ENCODE data around the gene FOXQ1.
"Not testable (repeated sequence)": the region's sequence is repeated elsewhere in the genome, so short reads cannot be mapped to it uniquely, and the experiment has no call there.

FOXQ1 gene

DNA sequence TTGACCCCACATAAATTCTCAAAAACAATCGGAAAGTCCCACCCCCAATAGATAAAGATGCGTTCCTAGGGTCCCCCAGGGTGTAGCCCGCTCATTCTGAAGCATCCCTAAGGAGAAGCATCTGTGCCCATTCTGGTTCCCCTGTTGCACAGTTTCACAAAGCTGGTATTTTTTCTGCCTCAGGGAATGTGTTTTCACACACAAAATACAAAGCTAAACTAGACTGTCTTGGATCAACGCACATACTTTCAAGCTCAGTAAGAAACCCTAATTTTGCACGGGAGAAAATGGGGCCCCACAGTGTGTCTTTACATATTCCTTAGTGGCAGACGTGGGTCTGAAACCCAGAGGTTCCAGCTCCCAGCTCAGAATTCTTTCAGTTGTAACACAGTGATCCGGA, 6.1 kb downstream of the FOXQ1 start:
- Histone ChIP-seq H3K4me1 (ENCODE audit: control insufficient read depth in 2 of 2, insufficient read depth in 2 of 2, low read length in 2 of 2) (peaks cover 0 to 4% of the 10 kb centered on the region in 2 donors), H3K36me3 (ENCODE audit: control insufficient read depth in 2 of 2, insufficient read depth in 2 of 2, low read length in 2 of 2) (no peaks in the 10 kb centered on the region), H3K4me3 (ENCODE audit: low read length in 2 of 2) (no peak overlapping the region), H3K27ac (ENCODE audit: low read depth in 2 of 2, low read length in 2 of 2) (no peak overlapping the region), H3K9me3 (ENCODE audit: control insufficient read depth in 2 of 2, low read length in 2 of 2) (no peaks in the 10 kb centered on the region), H3K27me3 (ENCODE audit: control insufficient read depth in 2 of 2, insufficient read depth in 2 of 2, low read length in 2 of 2) (peaks cover 22 to 24% of the 10 kb centered on the region in 2 donors), H3K9ac (ENCODE audit: low read depth in 1 of 2, low read length in 2 of 2) (no peak overlapping the region)

DNA sequence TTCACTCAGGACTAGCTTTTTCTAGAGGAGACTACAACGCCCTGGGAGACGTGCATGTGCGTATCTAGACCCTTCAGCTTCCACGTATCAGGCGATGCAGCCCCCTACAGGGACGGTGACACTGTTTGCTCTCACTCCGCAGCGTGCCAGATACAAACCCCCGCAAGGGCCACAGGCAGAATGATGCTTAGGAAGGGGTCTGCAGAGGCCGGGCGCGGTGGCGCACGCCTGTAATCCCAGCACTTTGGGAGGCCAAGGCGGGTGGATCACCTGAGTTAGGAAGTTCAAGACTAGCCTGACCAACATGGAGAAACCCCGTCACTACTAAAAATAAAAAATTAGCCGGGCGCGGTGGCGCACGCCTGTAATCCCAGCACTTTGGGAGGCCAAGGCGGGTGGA, 6.7 kb downstream of the FOXQ1 start:
- not testable (repeated sequence) for H3K36me3 ChIP-seq (ENCODE audit: control insufficient read depth in 2 of 2, insufficient read depth in 2 of 2, low read length in 2 of 2); H3K27ac ChIP-seq (ENCODE audit: low read depth in 2 of 2, low read length in 2 of 2); H3K9me3 ChIP-seq (ENCODE audit: control insufficient read depth in 2 of 2, low read length in 2 of 2); H3K4me1 ChIP-seq (ENCODE audit: control insufficient read depth in 2 of 2, insufficient read depth in 2 of 2, low read length in 2 of 2); H3K9ac ChIP-seq (ENCODE audit: low read depth in 1 of 2, low read length in 2 of 2); H3K4me3 ChIP-seq (ENCODE audit: low read length in 2 of 2)
- peaks cover 22 to 26% of the 10 kb centered on the region in 2 donors for H3K27me3 ChIP-seq (ENCODE audit: control insufficient read depth in 2 of 2, insufficient read depth in 2 of 2, low read length in 2 of 2)

DNA sequence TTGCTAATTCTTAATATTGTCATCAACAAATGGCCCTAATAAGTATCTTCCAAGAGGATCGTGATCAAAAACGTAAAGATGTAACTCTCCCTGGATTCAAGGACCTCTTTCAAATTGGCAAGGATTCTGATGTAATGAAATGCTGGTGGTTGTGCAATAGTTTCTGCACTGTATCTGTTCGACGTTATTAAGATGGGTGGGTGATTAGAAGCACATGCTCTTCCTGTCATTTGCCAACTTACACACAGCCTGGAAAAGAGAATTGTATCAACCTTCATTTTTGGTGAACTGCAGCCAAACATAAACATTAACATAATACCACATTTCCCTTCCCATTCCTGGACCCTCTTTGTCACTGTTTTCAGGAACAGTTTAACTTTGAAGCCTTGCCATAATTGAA, 9.8 kb downstream of the FOXQ1 start:
- Histone ChIP-seq H3K4me3 (ENCODE audit: low read length in 2 of 2) (no peak overlapping the region), H3K9ac (ENCODE audit: low read depth in 1 of 2, low read length in 2 of 2) (no peak overlapping the region), H3K27ac (ENCODE audit: low read depth in 2 of 2, low read length in 2 of 2) (no peak overlapping the region), H3K9me3 (ENCODE audit: control insufficient read depth in 2 of 2, low read length in 2 of 2) (no peaks in the 10 kb centered on the region), H3K4me1 (ENCODE audit: control insufficient read depth in 2 of 2, insufficient read depth in 2 of 2, low read length in 2 of 2) (no peaks in the 10 kb centered on the region), H3K36me3 (ENCODE audit: control insufficient read depth in 2 of 2, insufficient read depth in 2 of 2, low read length in 2 of 2) (no peaks in the 10 kb centered on the region), H3K27me3 (ENCODE audit: control insufficient read depth in 2 of 2, insufficient read depth in 2 of 2, low read length in 2 of 2) (peaks cover 0 to 14% of the 10 kb centered on the region in 2 donors)

DNA sequence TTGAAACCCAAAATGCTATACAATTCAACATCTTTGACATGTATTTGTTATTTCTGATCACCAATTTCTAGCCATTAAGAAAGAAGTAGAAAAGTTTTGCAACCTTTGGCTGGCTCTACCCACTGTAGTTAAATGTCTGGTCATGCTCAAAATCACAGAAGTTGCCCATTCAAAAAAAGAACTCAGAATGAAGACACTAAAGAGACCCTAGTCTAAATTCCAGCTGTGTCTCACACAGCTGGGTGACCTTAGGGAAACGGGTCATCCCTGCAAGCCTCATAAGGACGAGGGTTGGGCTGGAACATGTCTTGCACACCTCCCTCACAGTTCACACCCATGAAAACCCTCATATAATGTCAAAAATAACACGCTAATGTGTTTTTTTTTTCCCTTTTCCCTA, 10.3 kb downstream of the FOXQ1 start:
- no peaks in the 10 kb centered on the region for H3K4me1 ChIP-seq (ENCODE audit: control insufficient read depth in 2 of 2, insufficient read depth in 2 of 2, low read length in 2 of 2)
- H3K27ac ChIP-seq (ENCODE audit: low read depth in 2 of 2, low read length in 2 of 2) = no peak overlapping the region
- H3K36me3 ChIP-seq (ENCODE audit: control insufficient read depth in 2 of 2, insufficient read depth in 2 of 2, low read length in 2 of 2) = no peaks in the 10 kb centered on the region
- H3K9me3 ChIP-seq (ENCODE audit: control insufficient read depth in 2 of 2, low read length in 2 of 2) = no peaks in the 10 kb centered on the region
- H3K4me3 ChIP-seq (ENCODE audit: low read length in 2 of 2) = no peak overlapping the region
- H3K9ac ChIP-seq (ENCODE audit: low read depth in 1 of 2, low read length in 2 of 2) = no peak overlapping the region
- peaks cover 0 to 14% of the 10 kb centered on the region in 2 donors for H3K27me3 ChIP-seq (ENCODE audit: control insufficient read depth in 2 of 2, insufficient read depth in 2 of 2, low read length in 2 of 2)

DNA sequence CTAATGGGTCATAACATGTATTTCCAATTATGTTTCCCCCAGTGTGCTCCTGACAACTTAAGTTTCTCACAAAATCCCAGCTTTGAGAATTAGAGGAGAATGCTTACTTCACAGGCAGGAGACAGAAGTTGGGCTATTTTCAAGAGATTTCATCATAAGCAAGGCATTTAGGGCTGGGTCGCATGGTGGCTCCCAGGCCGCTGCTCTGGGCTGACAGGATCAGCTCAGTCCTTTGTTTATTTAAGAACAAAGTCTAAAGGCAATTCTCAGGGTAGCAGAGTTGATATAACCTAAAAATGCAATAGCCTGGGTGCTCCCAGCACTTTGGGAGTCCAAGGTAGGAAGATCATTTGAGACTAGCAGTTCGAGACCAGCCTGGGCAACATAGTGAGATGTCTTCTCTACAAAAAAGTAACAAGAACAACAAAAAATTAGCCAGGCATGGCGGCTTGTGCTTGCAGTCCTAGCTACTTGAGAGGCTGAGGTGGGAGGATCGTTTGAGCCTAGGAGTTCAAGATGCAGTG, 10.9 kb downstream of the FOXQ1 start:
- Histone ChIP-seq H3K27me3 (ENCODE audit: control insufficient read depth in 2 of 2, insufficient read depth in 2 of 2, low read length in 2 of 2) (peaks cover 0 to 14% of the 10 kb centered on the region in 2 donors), H3K36me3 (ENCODE audit: control insufficient read depth in 2 of 2, insufficient read depth in 2 of 2, low read length in 2 of 2) (no peaks in the 10 kb centered on the region), H3K4me1 (ENCODE audit: control insufficient read depth in 2 of 2, insufficient read depth in 2 of 2, low read length in 2 of 2) (no peaks in the 10 kb centered on the region), H3K9me3 (ENCODE audit: control insufficient read depth in 2 of 2, low read length in 2 of 2) (no peaks in the 10 kb centered on the region), H3K27ac (ENCODE audit: low read depth in 2 of 2, low read length in 2 of 2) (no peak overlapping the region), H3K4me3 (ENCODE audit: low read length in 2 of 2) (no peak overlapping the region), H3K9ac (ENCODE audit: low read depth in 1 of 2, low read length in 2 of 2) (no peak overlapping the region)

DNA sequence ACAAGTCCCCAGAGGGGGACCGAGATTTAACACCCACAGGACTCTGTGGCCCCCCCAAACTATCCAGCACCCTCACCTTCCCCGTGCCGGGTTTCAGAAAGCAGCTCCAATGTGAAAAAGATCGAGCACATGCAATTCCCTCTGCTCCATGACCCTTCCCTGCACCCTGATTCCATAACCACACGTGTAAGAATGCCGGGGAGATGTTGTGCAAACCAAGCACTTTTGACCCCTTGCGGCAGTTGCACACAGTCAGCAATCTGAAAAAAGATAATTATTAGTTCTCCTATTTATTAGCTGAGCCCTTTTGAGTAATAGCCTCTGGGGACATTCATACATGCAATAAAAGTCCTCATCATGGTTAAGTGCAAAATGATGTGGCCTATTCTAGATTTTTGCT, 13.0 kb downstream of the FOXQ1 start:
- Histone ChIP-seq H3K27ac (ENCODE audit: low read depth in 2 of 2, low read length in 2 of 2) (no peak overlapping the region), H3K36me3 (ENCODE audit: control insufficient read depth in 2 of 2, insufficient read depth in 2 of 2, low read length in 2 of 2) (no peaks in the 10 kb centered on the region), H3K4me1 (ENCODE audit: control insufficient read depth in 2 of 2, insufficient read depth in 2 of 2, low read length in 2 of 2) (no peaks in the 10 kb centered on the region), H3K27me3 (ENCODE audit: control insufficient read depth in 2 of 2, insufficient read depth in 2 of 2, low read length in 2 of 2) (peaks cover 0 to 19% of the 10 kb centered on the region in 2 donors), H3K4me3 (ENCODE audit: low read length in 2 of 2) (no peak overlapping the region), H3K9ac (ENCODE audit: low read depth in 1 of 2, low read length in 2 of 2) (no peak overlapping the region), H3K9me3 (ENCODE audit: control insufficient read depth in 2 of 2, low read length in 2 of 2) (peaks cover 0 to 2% of the 10 kb centered on the region in 2 donors)

DNA sequence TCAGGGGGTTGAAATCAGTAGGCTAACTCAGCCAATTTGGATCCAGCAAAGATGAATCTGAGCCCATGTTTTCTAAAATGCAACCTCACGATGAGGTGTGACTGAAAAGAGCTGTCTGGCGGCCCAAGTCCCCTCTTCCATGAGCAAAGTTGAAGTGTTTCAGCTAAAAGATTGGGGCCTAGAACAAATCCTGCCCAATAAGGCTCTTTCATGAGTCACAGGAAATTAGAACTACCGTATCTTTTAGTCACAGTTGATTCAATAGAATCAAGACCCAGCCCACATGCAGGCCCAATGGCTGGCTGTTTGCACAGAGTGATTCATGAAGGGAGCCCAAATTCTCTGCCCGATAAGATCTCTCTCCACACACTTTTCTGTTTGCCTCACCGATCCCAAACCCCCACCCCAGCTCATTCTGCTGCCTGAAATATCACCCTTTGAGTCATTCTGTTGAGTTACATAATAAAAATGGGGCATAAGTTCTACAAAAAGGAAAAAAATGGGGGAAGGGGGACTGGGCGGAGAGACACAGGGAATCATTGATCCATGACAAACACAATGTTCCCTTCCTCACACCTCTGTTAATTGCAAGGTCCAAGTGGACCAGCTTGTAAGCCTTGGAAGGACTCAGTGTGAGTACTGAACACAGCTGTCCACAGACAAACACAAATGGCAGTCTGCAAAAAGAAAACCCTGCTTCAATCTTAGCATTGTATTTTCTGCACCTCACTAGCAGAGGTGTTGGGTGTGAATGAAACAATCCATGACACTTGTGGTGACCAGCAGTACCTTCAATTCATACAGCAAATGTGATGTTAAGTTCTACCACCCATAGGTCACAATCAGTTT, 13.8 kb downstream of the FOXQ1 start:
- Histone ChIP-seq H3K4me1 (ENCODE audit: control insufficient read depth in 2 of 2, insufficient read depth in 2 of 2, low read length in 2 of 2) (no peaks in the 10 kb centered on the region), H3K27me3 (ENCODE audit: control insufficient read depth in 2 of 2, insufficient read depth in 2 of 2, low read length in 2 of 2) (peaks cover 0 to 19% of the 10 kb centered on the region in 2 donors), H3K4me3 (ENCODE audit: low read length in 2 of 2) (no peak overlapping the region), H3K27ac (ENCODE audit: low read depth in 2 of 2, low read length in 2 of 2) (no peak overlapping the region), H3K36me3 (ENCODE audit: control insufficient read depth in 2 of 2, insufficient read depth in 2 of 2, low read length in 2 of 2) (no peaks in the 10 kb centered on the region), H3K9me3 (ENCODE audit: control insufficient read depth in 2 of 2, low read length in 2 of 2) (peaks cover 0 to 2% of the 10 kb centered on the region in 2 donors), H3K9ac (ENCODE audit: low read depth in 1 of 2, low read length in 2 of 2) (no peak overlapping the region)

DNA sequence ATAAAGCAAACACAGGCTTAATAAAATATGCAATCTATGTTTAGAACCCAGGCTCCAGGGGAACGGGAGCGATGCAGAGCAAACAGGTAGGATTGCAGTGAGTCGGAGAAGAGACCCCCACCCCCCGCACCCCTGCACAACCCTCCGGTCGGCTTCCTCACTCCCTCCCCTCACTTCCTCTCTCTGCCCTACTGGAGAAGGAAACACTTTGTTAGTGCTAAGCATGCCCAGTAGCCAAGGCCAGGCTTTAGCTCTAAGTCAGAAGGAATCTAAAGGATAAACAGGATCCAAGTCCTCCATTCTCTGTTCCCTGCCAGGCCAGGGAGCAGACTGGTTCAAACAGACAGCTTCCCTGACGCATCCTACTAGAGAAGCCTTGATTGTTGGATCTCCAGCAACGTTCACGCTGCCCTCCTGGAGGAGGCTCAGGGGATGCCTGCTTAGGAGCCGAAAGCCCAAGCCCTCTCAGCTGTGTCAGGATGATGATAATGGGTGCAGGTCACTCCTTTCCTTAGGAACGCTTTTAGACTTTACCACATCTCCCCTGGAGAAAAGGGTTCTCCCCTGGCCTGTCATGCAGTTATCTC, 14.7 kb downstream of the FOXQ1 start:
- H3K9me3 ChIP-seq (ENCODE audit: control insufficient read depth in 2 of 2, low read length in 2 of 2) = peaks cover 0 to 2% of the 10 kb centered on the region in 2 donors
- H3K4me1 ChIP-seq (ENCODE audit: control insufficient read depth in 2 of 2, insufficient read depth in 2 of 2, low read length in 2 of 2) = no peaks in the 10 kb centered on the region
- H3K9ac ChIP-seq (ENCODE audit: low read depth in 1 of 2, low read length in 2 of 2) = no peak overlapping the region
- peaks cover 0 to 19% of the 10 kb centered on the region in 2 donors for H3K27me3 ChIP-seq (ENCODE audit: control insufficient read depth in 2 of 2, insufficient read depth in 2 of 2, low read length in 2 of 2)
- H3K36me3 ChIP-seq (ENCODE audit: control insufficient read depth in 2 of 2, insufficient read depth in 2 of 2, low read length in 2 of 2) = no peaks in the 10 kb centered on the region
- no peak overlapping the region for H3K27ac ChIP-seq (ENCODE audit: low read depth in 2 of 2, low read length in 2 of 2)
- no peak overlapping the region for H3K4me3 ChIP-seq (ENCODE audit: low read length in 2 of 2)

DNA sequence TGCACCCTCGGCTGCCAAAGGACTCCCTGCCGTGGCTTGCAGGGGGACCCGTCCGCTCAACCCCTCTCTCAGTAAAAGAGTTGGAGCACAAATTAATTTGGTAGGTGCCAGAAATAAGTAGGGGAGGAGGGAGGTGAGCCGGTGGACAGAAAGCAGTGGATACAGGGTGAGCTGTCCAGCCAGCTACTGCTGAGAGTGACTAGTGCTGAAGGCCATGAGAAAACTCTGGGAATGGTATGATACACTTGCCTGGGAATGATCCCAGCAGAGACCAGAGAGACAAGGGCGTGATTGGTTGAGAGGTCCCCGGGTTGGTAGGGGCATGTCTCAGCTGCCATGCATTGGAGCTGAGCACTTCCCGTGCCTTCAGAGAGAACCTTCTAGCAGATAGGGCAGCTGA, 15.7 kb downstream of the FOXQ1 start:
- Histone ChIP-seq H3K27me3 (ENCODE audit: control insufficient read depth in 2 of 2, insufficient read depth in 2 of 2, low read length in 2 of 2) (peaks cover 0 to 19% of the 10 kb centered on the region in 2 donors), H3K4me1 (ENCODE audit: control insufficient read depth in 2 of 2, insufficient read depth in 2 of 2, low read length in 2 of 2) (no peaks in the 10 kb centered on the region), H3K9ac (ENCODE audit: low read depth in 1 of 2, low read length in 2 of 2) (no peak overlapping the region), H3K27ac (ENCODE audit: low read depth in 2 of 2, low read length in 2 of 2) (no peak overlapping the region), H3K9me3 (ENCODE audit: control insufficient read depth in 2 of 2, low read length in 2 of 2) (peaks cover 0 to 2% of the 10 kb centered on the region in 2 donors), H3K36me3 (ENCODE audit: control insufficient read depth in 2 of 2, insufficient read depth in 2 of 2, low read length in 2 of 2) (no peaks in the 10 kb centered on the region), H3K4me3 (ENCODE audit: low read length in 2 of 2) (no peak overlapping the region)

DNA sequence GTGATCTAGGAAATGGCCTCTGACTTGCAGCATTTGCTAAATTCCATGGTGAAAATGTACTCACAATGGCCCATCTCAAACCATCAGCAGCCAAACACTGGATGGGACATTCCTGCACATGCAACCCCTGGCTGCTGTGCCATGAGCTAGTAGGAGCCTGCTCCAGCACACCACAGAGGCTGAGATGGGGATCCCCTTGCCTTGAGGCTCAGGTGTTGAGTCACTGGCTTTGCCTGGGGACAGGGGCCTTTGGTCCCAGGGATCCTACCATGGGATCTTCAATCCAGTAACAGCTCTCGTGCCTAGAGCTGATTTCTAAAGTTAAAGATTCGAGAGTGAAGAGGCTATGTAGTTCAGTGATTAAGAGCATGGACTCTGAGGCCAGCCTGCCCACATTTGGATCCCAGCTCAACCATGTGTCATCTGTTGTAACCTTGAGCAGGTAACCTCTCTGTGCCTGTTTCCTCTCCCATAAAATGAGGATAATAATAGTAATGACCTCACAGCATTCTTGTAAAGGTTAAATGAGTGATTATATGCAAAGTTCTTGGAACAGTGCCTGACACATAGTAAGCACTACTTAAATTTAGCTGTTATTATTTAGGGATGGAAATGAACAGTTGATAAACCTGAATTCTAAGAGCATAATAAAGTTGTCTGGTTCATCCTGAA, 16.4 kb downstream of the FOXQ1 start:
- Histone ChIP-seq H3K36me3 (ENCODE audit: control insufficient read depth in 2 of 2, insufficient read depth in 2 of 2, low read length in 2 of 2) (no peaks in the 10 kb centered on the region), H3K9ac (ENCODE audit: low read depth in 1 of 2, low read length in 2 of 2) (no peak overlapping the region), H3K27me3 (ENCODE audit: control insufficient read depth in 2 of 2, insufficient read depth in 2 of 2, low read length in 2 of 2) (peaks cover 0 to 19% of the 10 kb centered on the region in 2 donors), H3K9me3 (ENCODE audit: control insufficient read depth in 2 of 2, low read length in 2 of 2) (peaks cover 0 to 2% of the 10 kb centered on the region in 2 donors), H3K27ac (ENCODE audit: low read depth in 2 of 2, low read length in 2 of 2) (no peak overlapping the region), H3K4me3 (ENCODE audit: low read length in 2 of 2) (no peak overlapping the region), H3K4me1 (ENCODE audit: control insufficient read depth in 2 of 2, insufficient read depth in 2 of 2, low read length in 2 of 2) (peaks cover 0 to 3% of the 10 kb centered on the region in 2 donors)
